GM12874 (cell line): ENCODE data around the gene KRTAP9-6.
"Not testable (repeated sequence)": the region's sequence is repeated elsewhere in the genome, so short reads cannot be mapped to it uniquely, and the experiment has no call there.

Experiments
- TF ChIP-seq, protein P1 (sequence below): IDR thresholded peaks from 2 replicates; pipeline ENCODE4 v1.5.1; 2011; ENCODE audit warnings: low read depth, mild to moderate bottlenecking, control low read depth, low read length, moderate library complexity; ENCODE audit not compliant: insufficient read depth

KRTAP9-6 gene, protein sequence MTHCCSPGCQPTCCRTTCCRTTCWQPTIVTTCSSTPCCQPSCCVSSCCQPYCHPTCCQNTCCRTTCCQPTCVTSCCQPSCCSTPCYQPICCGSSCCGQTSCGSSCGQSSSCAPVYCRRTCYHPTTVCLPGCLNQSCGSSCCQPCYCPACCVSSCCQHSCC

DNA sequence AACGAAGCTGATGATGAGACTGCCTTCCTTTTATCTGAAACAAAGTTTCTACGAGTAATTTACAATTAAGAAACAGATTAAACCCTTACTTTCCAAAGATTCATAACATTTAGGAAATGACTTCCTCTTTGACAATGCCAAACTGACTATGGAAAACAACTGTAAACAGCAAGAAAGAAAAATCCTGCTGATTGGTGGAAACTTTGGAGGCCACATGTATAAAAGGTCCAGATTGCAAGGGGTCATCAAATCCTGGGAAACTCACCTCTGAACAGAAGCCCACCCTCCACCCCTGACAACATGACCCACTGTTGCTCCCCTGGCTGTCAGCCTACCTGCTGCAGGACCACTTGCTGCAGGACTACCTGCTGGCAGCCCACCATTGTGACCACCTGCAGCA lies at the start of gene KRTAP9-6:
TSS of gene KRTAP9-6 (plus strand) at position 301 of the 400 bp plus-strand sequence. CDS start at position 301, 0 bp downstream.
- TF ChIP-seq, protein P1, sequence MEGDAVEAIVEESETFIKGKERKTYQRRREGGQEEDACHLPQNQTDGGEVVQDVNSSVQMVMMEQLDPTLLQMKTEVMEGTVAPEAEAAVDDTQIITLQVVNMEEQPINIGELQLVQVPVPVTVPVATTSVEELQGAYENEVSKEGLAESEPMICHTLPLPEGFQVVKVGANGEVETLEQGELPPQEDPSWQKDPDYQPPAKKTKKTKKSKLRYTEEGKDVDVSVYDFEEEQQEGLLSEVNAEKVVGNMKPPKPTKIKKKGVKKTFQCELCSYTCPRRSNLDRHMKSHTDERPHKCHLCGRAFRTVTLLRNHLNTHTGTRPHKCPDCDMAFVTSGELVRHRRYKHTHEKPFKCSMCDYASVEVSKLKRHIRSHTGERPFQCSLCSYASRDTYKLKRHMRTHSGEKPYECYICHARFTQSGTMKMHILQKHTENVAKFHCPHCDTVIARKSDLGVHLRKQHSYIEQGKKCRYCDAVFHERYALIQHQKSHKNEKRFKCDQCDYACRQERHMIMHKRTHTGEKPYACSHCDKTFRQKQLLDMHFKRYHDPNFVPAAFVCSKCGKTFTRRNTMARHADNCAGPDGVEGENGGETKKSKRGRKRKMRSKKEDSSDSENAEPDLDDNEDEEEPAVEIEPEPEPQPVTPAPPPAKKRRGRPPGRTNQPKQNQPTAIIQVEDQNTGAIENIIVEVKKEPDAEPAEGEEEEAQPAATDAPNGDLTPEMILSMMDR: no peak

DNA sequence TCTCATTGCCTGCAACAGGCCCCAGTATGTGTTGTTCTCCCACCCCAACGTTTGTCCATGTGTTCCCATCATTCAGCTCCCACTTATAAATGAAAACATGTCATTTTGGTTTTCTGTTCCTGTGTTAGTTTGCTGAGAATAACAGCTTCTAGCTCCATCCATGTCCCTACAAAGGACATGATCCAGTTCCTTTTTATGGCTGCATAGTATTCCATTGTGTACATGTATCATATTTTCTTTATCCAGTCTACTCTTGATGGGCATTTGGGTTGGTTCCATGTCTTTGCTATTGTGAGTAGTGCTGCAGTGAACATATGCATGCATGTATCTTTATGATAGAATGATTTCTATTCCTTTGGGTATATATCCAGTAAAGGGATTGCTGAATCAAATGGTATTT lies 49.5 kb upstream of the KRTAP9-6 start:
- TF ChIP-seq, protein P1: no peak

DNA sequence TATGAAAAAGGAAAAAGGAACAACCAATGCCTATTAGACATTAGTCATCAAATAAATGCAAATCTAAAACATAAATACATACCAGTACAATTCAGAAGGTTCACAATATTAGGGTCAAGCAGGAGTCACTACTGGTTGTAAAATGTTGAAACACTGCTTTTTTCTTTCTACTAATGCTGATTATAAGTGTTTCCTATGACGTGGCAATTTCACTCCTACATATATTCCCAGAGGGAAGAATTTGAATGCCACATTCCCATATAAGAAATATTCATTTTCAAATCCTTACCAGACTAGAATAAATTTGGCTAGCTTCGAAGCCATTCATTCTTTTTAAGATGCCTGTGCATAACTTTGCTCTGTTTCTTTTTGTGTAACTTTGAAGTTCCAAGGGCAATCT lies 41.4 kb upstream of the KRTAP9-6 start:
- TF ChIP-seq, protein P1: no peak

DNA sequence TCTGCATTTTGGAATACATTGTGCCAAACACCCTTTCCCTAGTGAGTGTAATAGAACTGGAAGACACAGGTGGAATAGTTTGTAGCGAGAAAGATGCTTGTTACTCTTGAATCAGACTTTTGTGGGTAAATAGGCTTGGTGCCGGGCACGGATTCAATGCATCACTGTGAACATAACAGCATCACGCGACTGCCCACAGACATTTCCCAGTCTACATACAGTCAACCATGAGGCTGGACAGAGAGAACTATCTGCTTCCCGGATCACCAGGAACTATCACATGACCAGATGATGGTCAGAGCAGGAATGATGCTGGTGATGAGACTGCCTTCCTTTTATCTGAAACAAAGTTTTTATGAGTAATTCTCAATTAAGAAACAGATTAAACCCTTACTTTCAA lies 39.1 kb upstream of the KRTAP9-6 start:
- TF ChIP-seq, protein P1: no peak

DNA sequence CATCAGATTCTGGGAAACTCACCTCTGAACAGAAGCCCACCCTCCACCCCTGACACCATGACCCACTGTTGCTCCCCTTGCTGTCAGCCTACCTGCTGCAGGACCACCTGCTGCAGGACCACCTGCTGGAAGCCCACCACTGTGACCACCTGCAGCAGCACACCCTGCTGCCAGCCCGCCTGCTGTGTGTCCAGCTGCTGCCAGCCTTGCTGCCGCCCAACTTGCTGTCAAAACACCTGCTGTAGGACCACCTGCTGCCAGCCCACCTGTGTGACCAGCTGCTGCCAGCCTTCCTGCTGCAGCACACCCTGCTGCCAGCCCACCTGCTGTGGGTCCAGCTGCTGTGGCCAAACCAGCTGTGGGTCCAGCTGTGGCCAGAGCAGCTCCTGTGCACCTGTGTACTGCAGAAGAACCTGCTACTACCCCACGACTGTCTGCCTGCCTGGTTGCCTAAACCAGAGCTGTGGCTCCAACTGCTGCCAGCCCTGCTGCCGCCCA lies 38.5 kb upstream of the KRTAP9-6 start, which contains the start of gene KRTAP9-2:
TSS of gene KRTAP9-2 (plus strand) at position 51 of the 498 bp plus-strand sequence. CDS start at position 58, 7 bp downstream.
- TF ChIP-seq, protein P1: not testable (repeated sequence)

DNA sequence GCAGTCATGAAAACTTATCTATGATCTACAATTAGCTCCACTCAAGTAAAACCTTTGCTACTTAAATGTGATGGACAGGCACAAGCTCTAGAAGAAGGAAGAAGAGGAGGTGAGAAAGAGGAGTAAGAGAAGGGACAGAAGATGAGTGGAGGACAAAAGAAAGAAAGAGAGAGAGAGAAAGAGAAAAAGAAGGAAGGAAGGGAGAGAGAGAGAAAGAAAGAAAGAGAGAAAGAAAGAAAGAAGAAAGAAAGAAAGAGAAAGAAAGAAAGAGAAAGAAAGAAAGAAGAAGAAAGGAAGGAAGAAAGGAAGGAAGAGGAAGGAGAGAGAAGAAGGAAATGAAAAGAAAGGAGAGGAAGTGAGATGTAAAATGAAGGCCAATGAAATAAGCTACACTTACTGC lies 35.1 kb upstream of the KRTAP9-6 start:
- TF ChIP-seq, protein P1: no peak

DNA sequence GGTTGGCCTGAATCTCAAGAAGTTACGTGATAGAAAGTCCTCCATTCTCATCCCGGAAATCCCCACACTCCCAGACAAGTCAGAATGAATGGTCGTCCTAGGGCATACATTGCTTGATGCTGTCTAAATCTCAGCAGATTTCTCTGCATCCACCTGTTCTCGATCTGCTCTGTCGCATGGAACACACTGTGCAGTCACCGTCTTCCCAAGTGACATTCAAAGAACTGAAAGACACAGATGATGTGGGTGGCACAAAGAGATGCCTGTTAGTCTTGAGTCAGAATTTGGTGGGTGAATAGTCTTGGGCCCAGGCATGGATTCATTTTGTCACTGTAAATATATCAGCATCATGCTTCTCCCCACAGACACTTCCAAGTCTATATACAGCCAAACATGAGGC lies 33.4 kb upstream of the KRTAP9-6 start:
- TF ChIP-seq, protein P1: no peak
